IMR-90 (cell line): ENCODE data around the gene PCDHB12. TPM values are rescaled to one million over a fixed set of nuclear protein-coding genes. Genes with fewer than 3 reads are reported as not detected.
"Not testable (repeated sequence)": the region's sequence is repeated elsewhere in the genome, so short reads cannot be mapped to it uniquely, and the experiment has no call there.

Source experiments
- ATAC-seq: fragments of 200-7000 bp; cut with Tn5 transposase; 2 replicates; pipeline ENCODE4 v1.9.1; 2020; ENCODE audit warnings: low read depth, mild to moderate bottlenecking, moderate library complexity
- BruUV-seq: library from RNA; stranded (reverse); fragments of 400-500 nt; replicated peaks from 2 replicates; lab custom pipeline; 2021; lab: Mats Ljungman, UMichigan
- CTCF ChIA-PET: fragments of 300-600 bp; formaldehyde crosslinking; extraction: SDS; loops from one replicate; lab custom pipeline; 2021; ENCODE audit warnings: antibody characterized with exemption; lab: Yijun Ruan, JAX
- POLR2A ChIA-PET: fragments of 300-600 bp; sonication (Branson Sonifier 250); formaldehyde crosslinking; loops from one replicate; lab custom pipeline; 2022; ENCODE audit warnings: antibody characterized with exemption; ENCODE audit not compliant: unreplicated experiment; lab: Charles Lee
- DNase-seq: peaks from one replicate; pipeline ENCODE4 v3.0.0; 2013
- H2AFZ ChIP-seq: replicated peaks from 2 replicates; pipeline ENCODE3; 2013; ENCODE audit warnings: low read length, mild to moderate bottlenecking; ENCODE audit not compliant: poor library complexity
- H2AK5ac ChIP-seq: 2 replicates; pipeline ENCODE4 v1.6.1; 2013; ENCODE audit warnings: low read depth, low read length, inconsistent platforms
- H2AK9ac ChIP-seq: replicated peaks from 2 replicates; pipeline ENCODE3; 2013; ENCODE audit warnings: mild to moderate bottlenecking, low read depth, low read length, moderate library complexity; ENCODE audit not compliant: poor library complexity
- H2BK120ac ChIP-seq: 2 replicates; pipeline ENCODE4 v1.6.1; 2013; ENCODE audit warnings: low read depth, low read length, inconsistent platforms
- H2BK15ac ChIP-seq: 3 replicates; pipeline ENCODE4 v1.6.1; 2013; ENCODE audit warnings: low read depth, low read length, inconsistent platforms
- H2BK20ac ChIP-seq: 2 replicates; pipeline ENCODE4 v1.6.1; 2013; ENCODE audit warnings: low read depth, mild to moderate bottlenecking, inconsistent platforms, low read length, moderate library complexity
- H2BK5ac ChIP-seq: 2 replicates; pipeline ENCODE4 v1.6.1; 2013; ENCODE audit warnings: mild to moderate bottlenecking, low read depth, low read length, inconsistent platforms; ENCODE audit not compliant: poor library complexity, severe bottlenecking
- H3K14ac ChIP-seq: replicated peaks from 2 replicates; pipeline ENCODE4 v1.6.1; 2013; ENCODE audit warnings: low read depth, low read length, inconsistent platforms
- H3K18ac ChIP-seq: 2 replicates; pipeline ENCODE4 v1.6.1; 2013; ENCODE audit warnings: low read depth, low read length, control low read depth
- H3K23ac ChIP-seq: 2 replicates; pipeline ENCODE4 v1.6.1; 2013; ENCODE audit warnings: low read depth, low read length, inconsistent platforms
- H3K27ac ChIP-seq: 2 replicates; pipeline ENCODE4 v1.5.1; 2013; ENCODE audit warnings: mild to moderate bottlenecking, control low read depth, low read length; ENCODE audit not compliant: insufficient read depth
- H3K27me3 ChIP-seq: 2 replicates; pipeline ENCODE4 v1.6.1; 2013; ENCODE audit warnings: low read length; ENCODE audit not compliant: control insufficient read depth, insufficient read depth
- H3K36me3 ChIP-seq: 2 replicates; pipeline ENCODE4 v1.6.1; 2013; ENCODE audit warnings: low read length, mixed read lengths; ENCODE audit not compliant: control insufficient read depth, insufficient read depth
- H3K4ac ChIP-seq: 2 replicates; pipeline ENCODE4 v1.6.1; 2013; ENCODE audit warnings: low read depth, low read length, inconsistent platforms
- H3K4me1 ChIP-seq: 2 replicates; pipeline ENCODE4 v1.6.1; 2013; ENCODE audit warnings: low read length, mixed read lengths; ENCODE audit not compliant: control insufficient read depth, insufficient read depth
- H3K4me2 ChIP-seq: 2 replicates; pipeline ENCODE4 v1.6.1; 2013; ENCODE audit warnings: low read depth, mild to moderate bottlenecking, control low read depth, low read length, moderate library complexity
- H3K4me3 ChIP-seq: 2 replicates; pipeline ENCODE4 v1.5.1; 2013; ENCODE audit warnings: low read depth, mild to moderate bottlenecking, control low read depth, low read length, moderate library complexity; ENCODE audit not compliant: insufficient read depth
- H3K56ac ChIP-seq: 2 replicates; pipeline ENCODE4 v1.6.1; 2013; ENCODE audit warnings: low read length, inconsistent platforms; ENCODE audit not compliant: insufficient read depth; ENCODE audit errors: extremely low read depth
- H3K79me1 ChIP-seq, 2 experiments: 2 replicates each; pipeline ENCODE4 v1.6.1; 2013; ENCODE audit warnings: low read length in 2 of 2, inconsistent platforms in 1 of 2, low read depth in 1 of 2
- H3K9ac ChIP-seq: 2 replicates; pipeline ENCODE4 v1.6.1; 2013; ENCODE audit warnings: low read depth, low read length, control low read depth
- H3K9me1 ChIP-seq: 2 replicates; pipeline ENCODE4 v1.6.1; 2013; ENCODE audit warnings: low read length, inconsistent platforms; ENCODE audit not compliant: insufficient read depth
- H3K9me3 ChIP-seq: 2 replicates; pipeline ENCODE4 v1.6.1; 2013; ENCODE audit warnings: low read length; ENCODE audit not compliant: control insufficient read depth, insufficient read depth
- H4K20me1 ChIP-seq: 2 replicates; pipeline ENCODE4 v1.6.1; 2013; ENCODE audit warnings: low read length, inconsistent platforms; ENCODE audit not compliant: insufficient read depth
- H4K5ac ChIP-seq: 2 replicates; pipeline ENCODE4 v1.6.1; 2013; ENCODE audit warnings: mild to moderate bottlenecking, low read depth, low read length, control low read depth
- H4K8ac ChIP-seq, 2 experiments: 2 replicates each; pipeline ENCODE4 v1.6.1; 2013; ENCODE audit warnings: low read depth in 2 of 2, low read length in 2 of 2, control low read depth in 1 of 2, inconsistent platforms in 1 of 2
- H4K91ac ChIP-seq: 2 replicates; pipeline ENCODE4 v1.6.1; 2013; ENCODE audit warnings: low read depth, low read length, inconsistent platforms; ENCODE audit not compliant: insufficient read depth
- WGBS, 2 experiments: methylation state at CpG; one replicate each; pipeline versions ENCODE4 v1.1.5 to v1.1.7; 2013; ENCODE audit warnings: missing lambda C conversion rate in 2 of 2; ENCODE audit not compliant: insufficient read length in 1 of 2; ENCODE audit errors: extremely low coverage in 2 of 2; 5-methylcytosine and 5-hydroxymethylcytosine counted together
- dilution Hi-C: fragments of 300-500 bp; cut with HindIII; formaldehyde crosslinking; loops from one replicate; pipeline ENCODE4 v1.14.3; 2018; ENCODE audit warnings: low sequenced_read_pairs; ENCODE audit not compliant: unreplicated experiment
- in situ Hi-C: fragments of 300-500 bp; cut with MboI; formaldehyde crosslinking; loops from 3 replicates; pipeline ENCODE4 v1.14.3; 2019; ENCODE audit warnings: low sequenced_read_pairs, inconsistent platforms, mixed read lengths
- intact Hi-C: fragments of 100-400 bp; cut with micrococcal nuclease; formaldehyde crosslinking; loops from 2 replicates; pipeline ENCODE4 v1.10.0; 2022
- polyA plus RNA-seq, 3 experiments: library from polyadenylated mRNA; depleted of rRNA; stranded (reverse); fragments of >200 nt; gene quantifications; 2 replicates each; pipeline ENCODE4 v1.2.3, GENCODE V29; 2012; ENCODE audit warnings: low replicate concordance in 1 of 3
- total RNA-seq: library from RNA; depleted of rRNA; stranded (reverse); fragments of >200 nt; gene quantifications from 2 replicates; pipeline ENCODE4 v1.2.3, GENCODE V29; 2012

Gene PCDHB12
- total and polyA plus RNA-seq, 2 of the 4 experiments (the other 2 are of a cell fraction): 0.09 to 0.18 TPM

DNA sequence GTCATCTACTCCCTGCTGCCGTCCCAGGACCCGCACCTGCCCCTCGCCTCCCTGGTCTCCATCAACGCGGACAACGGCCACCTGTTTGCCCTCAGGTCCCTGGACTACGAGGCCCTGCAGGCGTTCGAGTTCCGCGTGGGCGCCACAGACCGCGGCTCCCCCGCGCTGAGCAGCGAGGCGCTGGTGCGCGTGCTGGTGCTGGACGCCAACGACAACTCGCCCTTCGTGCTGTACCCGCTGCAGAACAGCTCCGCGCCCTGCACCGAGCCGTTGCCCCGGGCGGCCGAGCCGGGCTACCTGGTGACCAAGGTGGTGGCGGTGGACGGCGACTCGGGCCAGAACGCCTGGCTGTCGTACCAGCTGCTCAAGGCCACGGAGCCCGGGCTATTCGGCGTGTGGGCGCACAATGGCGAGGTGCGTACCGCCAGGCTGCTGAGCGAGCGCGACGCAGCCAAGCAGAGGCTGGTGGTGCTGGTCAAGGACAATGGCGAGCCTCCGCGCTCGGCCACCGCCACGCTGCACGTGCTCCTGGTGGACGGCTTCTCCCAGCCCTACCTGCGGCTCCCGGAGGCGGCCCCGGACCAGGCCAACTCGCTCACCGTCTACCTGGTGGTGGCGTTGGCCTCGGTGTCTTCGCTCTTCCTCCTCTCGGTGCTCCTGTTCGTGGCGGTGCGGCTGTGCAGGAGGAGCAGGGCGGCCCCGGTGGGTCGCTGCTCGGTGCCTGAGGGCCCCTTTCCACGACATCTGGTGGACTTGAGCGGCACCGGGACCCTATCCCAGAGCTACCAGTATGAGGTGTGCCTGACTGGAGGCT lies 34.0 kb upstream of the PCDHB12 start:
- H4K20me1 ChIP-seq, H2AK5ac ChIP-seq, ATAC-seq: not testable (repeated sequence)

More for the DNA sequence above, 34.0 kb upstream of the PCDHB12 start:
- H2AK9ac ChIP-seq, H3K4me3 ChIP-seq, H2BK15ac ChIP-seq, H3K27ac ChIP-seq, H3K27me3 ChIP-seq, H3K4me2 ChIP-seq, H2BK120ac ChIP-seq, H4K91ac ChIP-seq, H4K8ac ChIP-seq, in situ Hi-C loops, H2BK20ac ChIP-seq, H2BK5ac ChIP-seq, H3K9ac ChIP-seq, H4K5ac ChIP-seq, CTCF ChIA-PET, H3K4ac ChIP-seq, H3K9me1 ChIP-seq, H3K56ac ChIP-seq, H3K79me1 ChIP-seq, H3K18ac ChIP-seq, H2AFZ ChIP-seq, H3K4me1 ChIP-seq, BruUV-seq, H3K14ac ChIP-seq, intact Hi-C loops, H3K36me3 ChIP-seq, DNase-seq, POLR2A ChIA-PET, dilution Hi-C loops, H3K23ac ChIP-seq: not testable (repeated sequence)
- H3K9me3 ChIP-seq: peaks cover 15% of the 10 kb centered on the region; the same call in 1 of the 2 replicates
- 50% methylated on average over 25 of the region's 79 CpGs; no CpG with 5 or more reads in 1 of the 2 experiments for WGBS, 2 experiments
